SK-N-SH treated with all-trans-retinoic acid at 6 μM for 48 hours (cell line): ENCODE measurements around the gene CSRNP3.

Experiments
- ATAC-seq: fragments of 200-7000 bp; cut with Tn5 transposase; 3 replicates; pipeline ENCODE4 v1.9.1; 2020; ENCODE audit warnings: mild to moderate bottlenecking, moderate library complexity
- ARNTL ChIP-seq: fragments of 450-650 bp; formaldehyde crosslinking; IDR thresholded peaks from 2 replicates; pipeline ENCODE4 v1.5.0; 2020; ENCODE audit warnings: low read depth, mild to moderate bottlenecking, moderate library complexity, borderline replicate concordance
- BACH2 ChIP-seq: fragments of 250-450 bp; sonication (Bioruptor Pico); IDR thresholded peaks from 2 replicates; pipeline ENCODE4 v1.9.0; 2021; ENCODE audit warnings: mild to moderate bottlenecking, borderline replicate concordance
- CREB5 ChIP-seq: fragments of 250-450 bp; sonication (Bioruptor Pico); IDR thresholded peaks from 2 replicates; pipeline ENCODE4 v1.5.1; 2020; ENCODE audit warnings: low read depth, mild to moderate bottlenecking, moderate library complexity
- CSDC2 ChIP-seq: fragments of 250-450 bp; sonication (Bioruptor Pico); IDR thresholded peaks from 2 replicates; pipeline ENCODE4 v1.5.0; 2020; ENCODE audit warnings: mild to moderate bottlenecking, moderate library complexity
- CSRNP3 ChIP-seq: fragments of 250-450 bp; sonication (Bioruptor Pico); IDR thresholded peaks from 2 replicates; pipeline ENCODE4 v1.5.1; 2021; ENCODE audit warnings: mild to moderate bottlenecking, moderate library complexity
- ESRRG ChIP-seq: fragments of 250-450 bp; sonication (Bioruptor Pico); IDR thresholded peaks from 2 replicates; pipeline ENCODE4 v1.6.1; 2021; ENCODE audit warnings: mild to moderate bottlenecking
- GLIS3 ChIP-seq: fragments of 250-450 bp; sonication (Bioruptor Pico); IDR thresholded peaks from 2 replicates; pipeline ENCODE4 v1.5.0; 2020; ENCODE audit warnings: mild to moderate bottlenecking, moderate library complexity
- ISL1 ChIP-seq: fragments of 250-450 bp; sonication (Bioruptor Pico); IDR thresholded peaks from 2 replicates; pipeline ENCODE4 v2.1.2; 2022; ENCODE audit warnings: mild to moderate bottlenecking, moderate library complexity
- OSR1 ChIP-seq: fragments of 250-450 bp; sonication (Bioruptor Pico); IDR thresholded peaks from 2 replicates; pipeline ENCODE4 v1.8.0; 2022; ENCODE audit warnings: moderate library complexity, mild to moderate bottlenecking, inconsistent platforms
- POU6F1 ChIP-seq: fragments of 250-450 bp; sonication (Bioruptor Pico); IDR thresholded peaks from 2 replicates; pipeline ENCODE4 v1.8.0; 2021; ENCODE audit warnings: low read depth, mild to moderate bottlenecking, moderate library complexity, borderline replicate concordance
- PPARA ChIP-seq: fragments of 250-450 bp; sonication (Bioruptor Pico); IDR thresholded peaks from 2 replicates; pipeline ENCODE4 v1.5.0; 2020; ENCODE audit warnings: mild to moderate bottlenecking, borderline replicate concordance
- RARB ChIP-seq: fragments of 250-450 bp; sonication (Bioruptor Pico); IDR thresholded peaks from 2 replicates; pipeline ENCODE4 v1.8.0; 2021; ENCODE audit warnings: mild to moderate bottlenecking, moderate library complexity
- SNAI2 ChIP-seq: fragments of 250-450 bp; sonication (Bioruptor Pico); IDR thresholded peaks from 2 replicates; pipeline ENCODE4 v1.5.0; 2020; ENCODE audit warnings: mild to moderate bottlenecking, moderate library complexity
- TCF4 ChIP-seq: fragments of 250-450 bp; sonication (Bioruptor Pico); IDR thresholded peaks from 2 replicates; pipeline ENCODE4 v1.8.0; 2021; ENCODE audit warnings: mild to moderate bottlenecking, moderate library complexity, borderline replicate concordance
- TOX ChIP-seq: fragments of 250-450 bp; sonication (Bioruptor Pico); IDR thresholded peaks from 2 replicates; pipeline ENCODE4 v1.8.0; 2021; ENCODE audit warnings: mild to moderate bottlenecking, moderate library complexity, borderline replicate concordance
- ZC3H10 ChIP-seq: fragments of 250-450 bp; sonication (Bioruptor Pico); IDR thresholded peaks from 2 replicates; pipeline ENCODE4 v1.5.1; 2021; ENCODE audit warnings: mild to moderate bottlenecking, moderate library complexity
- ZFP3 ChIP-seq: fragments of 250-450 bp; sonication (Bioruptor Pico); IDR thresholded peaks from 2 replicates; pipeline ENCODE4 v1.5.0; 2020; ENCODE audit warnings: mild to moderate bottlenecking, moderate library complexity
- ZNF70 ChIP-seq: fragments of 450-650 bp; formaldehyde crosslinking; IDR thresholded peaks from 2 replicates; pipeline ENCODE4 v1.5.0; 2020; ENCODE audit warnings: mild to moderate bottlenecking, moderate library complexity
- ZNF8 ChIP-seq: fragments of 450-650 bp; formaldehyde crosslinking; IDR thresholded peaks from 2 replicates; pipeline ENCODE4 v1.5.0; 2020; ENCODE audit warnings: mild to moderate bottlenecking, moderate library complexity

The CSRNP3 gene

GRCh38 chr2:165528691-165529090 lies 59.2 kb downstream of the CSRNP3 start (continued):
- TF ChIP-seq ESRRG (CRISPR knock-in tag) (no peak), CREB5 (CRISPR knock-in tag) (no peak), RARB (CRISPR knock-in tag) (no peak), ISL1 (CRISPR knock-in tag) (no peak), ZNF8 (CRISPR knock-in tag) (no peak), SNAI2 (no peak)

- TF ChIP-seq POU6F1, result no peak
- no peak for TF ChIP-seq BACH2
- TF ChIP-seq OSR1 (CRISPR knock-in tag), result no peak
- no peak for TF ChIP-seq ESRRG (CRISPR knock-in tag)
- TF ChIP-seq ZNF70 (CRISPR knock-in tag), result no peak
- TF ChIP-seq CSDC2 (CRISPR knock-in tag), result no peak
- no peak for TF ChIP-seq ARNTL
- no peak for TF ChIP-seq TOX (CRISPR knock-in tag)
- no peak for TF ChIP-seq GLIS3 (CRISPR knock-in tag)
- TF ChIP-seq, all 23 proteins: peak for 0
- ATAC-seq, result no peak
Observed at GRCh38 chr2:165529130-165529529, 59.6 kb downstream of the CSRNP3 start.

- ATAC-seq, result no peak
Observed at GRCh38 chr2:165533331-165533730, 63.8 kb downstream of the CSRNP3 start.

More at GRCh38 chr2:165533331-165533730, 63.8 kb downstream of the CSRNP3 start:
- no peak for TF ChIP-seq BACH2
- TF ChIP-seq PPARA (CRISPR knock-in tag), result no peak
- no peak for TF ChIP-seq POU6F1
- TF ChIP-seq ZC3H10, result no peak
- no peak for TF ChIP-seq ZFP3 (CRISPR knock-in tag)
- TF ChIP-seq ISL1 (CRISPR knock-in tag), result no peak
- TF ChIP-seq SNAI2, result no peak
- TF ChIP-seq ZNF8 (CRISPR knock-in tag), result no peak
- TF ChIP-seq GLIS3 (CRISPR knock-in tag), result no peak
- no peak for TF ChIP-seq TOX (CRISPR knock-in tag)
- TF ChIP-seq RARB (CRISPR knock-in tag), result no peak
- no peak for TF ChIP-seq OSR1 (CRISPR knock-in tag)
- no peak for TF ChIP-seq CREB5 (CRISPR knock-in tag)
- no peak for TF ChIP-seq CSRNP3 (CRISPR knock-in tag)
- TF ChIP-seq TCF4 (CRISPR knock-in tag), result no peak
- TF ChIP-seq ZNF70 (CRISPR knock-in tag), result no peak
- TF ChIP-seq, all 23 proteins: peak for 0
